HepG2 (cell line): ENCODE data around the gene ALPK1. TPM values are rescaled to one million over a fixed set of nuclear protein-coding genes. Genes with fewer than 3 reads are reported as not detected.

Experiments
- ATAC-seq: fragments of 200-7000 bp; cut with Tn5 transposase; 3 replicates; pipeline ENCODE4 v1.9.1; 2020; ENCODE audit warnings: mild to moderate bottlenecking, moderate library complexity
- BruUV-seq: library from RNA; stranded (reverse); fragments of 400-500 nt; replicated peaks from 2 replicates; lab custom pipeline; 2021; lab: Mats Ljungman, UMichigan
- CTCF ChIA-PET: fragments of 300-600 bp; formaldehyde crosslinking; extraction: SDS; loops from one replicate; lab custom pipeline; 2021; ENCODE audit warnings: low total read pairs, inconsistent platforms, low intra/inter-chr PET ratio; lab: Yijun Ruan, JAX
- POLR2A ChIA-PET: fragments of 350-600 bp; sonication (Branson Sonifier 250); formaldehyde crosslinking; loops from one replicate; lab custom pipeline; 2020; ENCODE audit warnings: antibody characterized with exemption, inconsistent platforms; lab: Yijun Ruan, JAX
- DNase-seq: peaks from one replicate; pipeline ENCODE4 v3.0.0-alpha.2; 2015; ENCODE audit warnings: low spot score
- FAIRE-seq: peaks from 3 replicates; lab custom pipeline; 2011; peaks lifted over from hg19 to GRCh38; lab: Jason Lieb, UNC
- H2AFZ ChIP-seq: one replicate; pipeline ENCODE4 v1.6.1; 2011; ENCODE audit warnings: low read length, inconsistent platforms
- H3K27ac ChIP-seq: fragments of 300-600 bp; 3 replicates; pipeline ENCODE4 v1.8.0; 2011; ENCODE audit warnings: mixed run types, mild to moderate bottlenecking, mixed read lengths, low read length, inconsistent platforms; ENCODE audit not compliant: insufficient read depth; ENCODE audit errors: extremely low read length
- H3K27me3 ChIP-seq, 2 experiments: fragments of 200-600 bp in 1 of 2; 2 replicates in 1 of 2; 3 replicates in 1 of 2; pipeline versions ENCODE4 v1.6.0 to v1.8.0; 2011; ENCODE audit warnings: low read length in 2 of 2, mild to moderate bottlenecking in 2 of 2, moderate library complexity in 2 of 2, inconsistent platforms in 1 of 2; ENCODE audit not compliant: insufficient read depth in 2 of 2, control insufficient read depth in 1 of 2
- H3K36me3 ChIP-seq, 2 experiments: fragments of 200-600 bp in 1 of 2; replicated peaks in 1 of 2; 2 replicates in 1 of 2; 3 replicates in 1 of 2; pipeline versions ENCODE4 v1.5.1 to v1.8.0; 2011; ENCODE audit warnings: low read length in 2 of 2, inconsistent platforms in 1 of 2; ENCODE audit not compliant: insufficient read depth in 2 of 2, control insufficient read depth in 1 of 2
- H3K4me1 ChIP-seq: 2 replicates; pipeline ENCODE4 v1.5.1; 2012; ENCODE audit warnings: low read length, inconsistent platforms; ENCODE audit not compliant: insufficient read depth
- H3K4me2 ChIP-seq: 2 replicates; pipeline ENCODE4 v1.6.0; 2011; ENCODE audit warnings: low read depth, low read length, inconsistent platforms
- H3K4me3 ChIP-seq, 3 experiments: fragments of 200-600 bp in 1 of 3; sonication (generic), shearing (Covaris generic) in 1 of 3; replicated peaks in 1 of 3; 2 replicates each; pipeline ENCODE4 v1.5.1; 2011 to 2016; ENCODE audit warnings: low read length in 3 of 3, inconsistent platforms in 2 of 3, low read depth in 2 of 3, mild to moderate bottlenecking in 2 of 3, control low read depth in 1 of 3, mixed read lengths in 1 of 3; ENCODE audit not compliant: insufficient read depth in 1 of 3
- H3K79me2 ChIP-seq: one replicate; pipeline ENCODE4 v1.6.1; 2011; ENCODE audit warnings: low read length, inconsistent platforms; ENCODE audit not compliant: insufficient read depth
- H3K9ac ChIP-seq: 2 replicates; pipeline ENCODE4 v1.6.0; 2011; ENCODE audit warnings: mild to moderate bottlenecking, low read depth, low read length, inconsistent platforms; ENCODE audit not compliant: insufficient read depth
- H3K9me3 ChIP-seq: 2 replicates; pipeline ENCODE4 v1.5.1; 2012; ENCODE audit warnings: mild to moderate bottlenecking, low read length
- H4K20me1 ChIP-seq: 2 replicates; pipeline ENCODE4 v1.6.0; 2011; ENCODE audit warnings: inconsistent platforms, mild to moderate bottlenecking, low read length, moderate library complexity; ENCODE audit not compliant: insufficient read depth
- GPN1 ChIP-seq: sonication (generic); formaldehyde crosslinking; IDR thresholded peaks from 2 replicates; pipeline ENCODE4 v1.5.1; 2020; ENCODE audit warnings: missing genetic modification reagents, borderline replicate concordance
- KMT2B ChIP-seq: IDR thresholded peaks from 2 replicates; pipeline ENCODE4 v1.6.1; 2016; ENCODE audit warnings: missing genetic modification reagents, missing compliant biosample characterization
- RARG ChIP-seq: sonication (generic); formaldehyde crosslinking; IDR thresholded peaks from 2 replicates; pipeline ENCODE4 v1.4.0; 2020; ENCODE audit warnings: low read depth, mild to moderate bottlenecking, missing genetic modification reagents
- ZFYVE20 ChIP-seq: sonication (generic); formaldehyde crosslinking; IDR thresholded peaks from 2 replicates; pipeline ENCODE4 v1.8.0; 2023; ENCODE audit warnings: low read depth, mild to moderate bottlenecking, moderate library complexity, missing genetic modification reagents, borderline replicate concordance
- ZNF747 ChIP-seq: sonication (generic); formaldehyde crosslinking; IDR thresholded peaks from 2 replicates; pipeline ENCODE4 v1.8.1; 2023; ENCODE audit warnings: missing genetic modification reagents, mild to moderate bottlenecking, borderline replicate concordance
- WGBS: methylation state at CpG from one replicate; pipeline ENCODE4 v1.1.6; 2017; ENCODE audit warnings: low lambda C conversion rate; 5-methylcytosine and 5-hydroxymethylcytosine counted together
- in situ Hi-C: cut with HindIII; loops from 2 replicates; pipeline ENCODE4 v1.10.0; 2017; ENCODE audit warnings: low pct_unique_long_range_greater_than_20kb; ENCODE audit not compliant: extremely low pct_ligation_motif_present
- intact Hi-C: fragments of 100-400 bp; cut with micrococcal nuclease; formaldehyde crosslinking; loops from one replicate; pipeline ENCODE4 v1.10.0; 2022; ENCODE audit not compliant: unreplicated experiment
- polyA plus RNA-seq, 8 experiments: library from polyadenylated mRNA; depleted of rRNA in 3 of 8; stranded (reverse) in 7 of 8; unstranded in 1 of 8; fragments of >200 nt; fragmentation: Illumina TruSeq in 4 of 8; extraction: Trizol in 4 of 8; gene quantifications; 2 replicates each; pipeline versions ENCODE4 v1.2.1 to v1.2.3, GENCODE V29; 2011 to 2016; ENCODE audit warnings: low read depth in 4 of 8, missing spikeins in 1 of 8, mixed read lengths in 1 of 8; ENCODE audit not compliant: insufficient read depth in 1 of 8
- total RNA-seq, 5 experiments: library from RNA; depleted of rRNA; stranded (reverse); fragments of >200 nt; fragmentation: Illumina TruSeq; extraction: Trizol; gene quantifications; 2 replicates each; pipeline ENCODE4 v1.2.3, GENCODE V29; 2016; ENCODE audit warnings: low read depth in 1 of 5
- TF ChIP-seq, protein P1 (sequence below): sonication (generic); formaldehyde crosslinking; IDR thresholded peaks from 2 replicates; pipeline ENCODE4 v1.5.0; 2020; ENCODE audit warnings: mild to moderate bottlenecking, missing genetic modification reagents
- TF ChIP-seq, protein P2 (sequence below): sonication (generic); formaldehyde crosslinking; IDR thresholded peaks from 2 replicates; pipeline ENCODE4 v1.4.0; 2020; ENCODE audit warnings: missing genetic modification reagents
- TF ChIP-seq, protein P3 (sequence below): sonication (generic); formaldehyde crosslinking; IDR thresholded peaks from 2 replicates; pipeline ENCODE4 v1.4.0; 2020; ENCODE audit warnings: missing genetic modification reagents, borderline replicate concordance

ALPK1 gene
- total and polyA plus RNA-seq, 2 of the 13 experiments (the other 11 are each of a cell fraction or from before 2014, with no cell fraction given) = 0.61 to 1.3 TPM

DNA sequence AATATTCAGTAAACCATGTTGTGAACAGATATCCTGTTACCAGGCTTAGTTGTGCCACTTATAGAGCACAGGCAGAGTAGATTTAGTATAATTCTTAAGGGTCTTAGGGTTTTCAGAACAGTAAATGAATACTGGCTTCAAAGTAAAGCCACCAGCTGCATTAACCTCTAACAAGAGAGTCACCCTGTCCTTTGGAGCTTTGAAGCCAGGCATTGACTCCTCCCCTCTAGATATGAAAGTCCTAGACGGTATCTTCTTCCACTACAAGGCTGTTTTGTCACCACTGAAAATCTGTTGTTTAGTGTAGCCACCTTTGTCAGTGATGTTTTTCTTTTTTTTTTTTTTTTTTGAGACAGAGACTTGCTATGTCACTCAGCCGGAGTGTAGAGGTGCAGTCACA, 77.7 kb downstream of the ALPK1 start:
- H2AFZ ChIP-seq = no peak overlapping the region
- FAIRE-seq = no peak
- no peak for ATAC-seq
- ChIA-PET POLR2A (no interaction called here), CTCF (no interaction called here)
- H4K20me1 ChIP-seq = no peaks in the 10 kb centered on the region
- H3K9ac ChIP-seq = no peak overlapping the region
- BruUV-seq = no TSS peak
- in situ Hi-C loops = no loop called here
- no peaks in the 10 kb centered on the region for H3K9me3 ChIP-seq
- no peaks in the 10 kb centered on the region for H3K27me3 ChIP-seq
- WGBS = 41% methylated on average over 2 of the region's 2 CpGs
- H3K79me2 ChIP-seq = no peaks in the 10 kb centered on the region
- no peak for DNase-seq
- no peaks in the 10 kb centered on the region for H3K4me1 ChIP-seq
- no peaks in the 10 kb centered on the region for H3K36me3 ChIP-seq
- intact Hi-C loops = no loop called here
- no peak overlapping the region for H3K4me3 ChIP-seq
- no peak overlapping the region for H3K4me2 ChIP-seq
- no peak overlapping the region for H3K27ac ChIP-seq
- TF ChIP-seq ZNF747 (CRISPR knock-in tag) (no peak), ZFYVE20 (CRISPR knock-in tag) (no peak), KMT2B (CRISPR knock-in tag) (no peak), RARG (no peak), GPN1 (CRISPR knock-in tag) (no peak)
- TF ChIP-seq, protein P1, sequence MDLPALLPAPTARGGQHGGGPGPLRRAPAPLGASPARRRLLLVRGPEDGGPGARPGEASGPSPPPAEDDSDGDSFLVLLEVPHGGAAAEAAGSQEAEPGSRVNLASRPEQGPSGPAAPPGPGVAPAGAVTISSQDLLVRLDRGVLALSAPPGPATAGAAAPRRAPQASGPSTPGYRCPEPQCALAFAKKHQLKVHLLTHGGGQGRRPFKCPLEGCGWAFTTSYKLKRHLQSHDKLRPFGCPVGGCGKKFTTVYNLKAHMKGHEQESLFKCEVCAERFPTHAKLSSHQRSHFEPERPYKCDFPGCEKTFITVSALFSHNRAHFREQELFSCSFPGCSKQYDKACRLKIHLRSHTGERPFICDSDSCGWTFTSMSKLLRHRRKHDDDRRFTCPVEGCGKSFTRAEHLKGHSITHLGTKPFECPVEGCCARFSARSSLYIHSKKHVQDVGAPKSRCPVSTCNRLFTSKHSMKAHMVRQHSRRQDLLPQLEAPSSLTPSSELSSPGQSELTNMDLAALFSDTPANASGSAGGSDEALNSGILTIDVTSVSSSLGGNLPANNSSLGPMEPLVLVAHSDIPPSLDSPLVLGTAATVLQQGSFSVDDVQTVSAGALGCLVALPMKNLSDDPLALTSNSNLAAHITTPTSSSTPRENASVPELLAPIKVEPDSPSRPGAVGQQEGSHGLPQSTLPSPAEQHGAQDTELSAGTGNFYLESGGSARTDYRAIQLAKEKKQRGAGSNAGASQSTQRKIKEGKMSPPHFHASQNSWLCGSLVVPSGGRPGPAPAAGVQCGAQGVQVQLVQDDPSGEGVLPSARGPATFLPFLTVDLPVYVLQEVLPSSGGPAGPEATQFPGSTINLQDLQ = no peak
- TF ChIP-seq, protein P2, sequence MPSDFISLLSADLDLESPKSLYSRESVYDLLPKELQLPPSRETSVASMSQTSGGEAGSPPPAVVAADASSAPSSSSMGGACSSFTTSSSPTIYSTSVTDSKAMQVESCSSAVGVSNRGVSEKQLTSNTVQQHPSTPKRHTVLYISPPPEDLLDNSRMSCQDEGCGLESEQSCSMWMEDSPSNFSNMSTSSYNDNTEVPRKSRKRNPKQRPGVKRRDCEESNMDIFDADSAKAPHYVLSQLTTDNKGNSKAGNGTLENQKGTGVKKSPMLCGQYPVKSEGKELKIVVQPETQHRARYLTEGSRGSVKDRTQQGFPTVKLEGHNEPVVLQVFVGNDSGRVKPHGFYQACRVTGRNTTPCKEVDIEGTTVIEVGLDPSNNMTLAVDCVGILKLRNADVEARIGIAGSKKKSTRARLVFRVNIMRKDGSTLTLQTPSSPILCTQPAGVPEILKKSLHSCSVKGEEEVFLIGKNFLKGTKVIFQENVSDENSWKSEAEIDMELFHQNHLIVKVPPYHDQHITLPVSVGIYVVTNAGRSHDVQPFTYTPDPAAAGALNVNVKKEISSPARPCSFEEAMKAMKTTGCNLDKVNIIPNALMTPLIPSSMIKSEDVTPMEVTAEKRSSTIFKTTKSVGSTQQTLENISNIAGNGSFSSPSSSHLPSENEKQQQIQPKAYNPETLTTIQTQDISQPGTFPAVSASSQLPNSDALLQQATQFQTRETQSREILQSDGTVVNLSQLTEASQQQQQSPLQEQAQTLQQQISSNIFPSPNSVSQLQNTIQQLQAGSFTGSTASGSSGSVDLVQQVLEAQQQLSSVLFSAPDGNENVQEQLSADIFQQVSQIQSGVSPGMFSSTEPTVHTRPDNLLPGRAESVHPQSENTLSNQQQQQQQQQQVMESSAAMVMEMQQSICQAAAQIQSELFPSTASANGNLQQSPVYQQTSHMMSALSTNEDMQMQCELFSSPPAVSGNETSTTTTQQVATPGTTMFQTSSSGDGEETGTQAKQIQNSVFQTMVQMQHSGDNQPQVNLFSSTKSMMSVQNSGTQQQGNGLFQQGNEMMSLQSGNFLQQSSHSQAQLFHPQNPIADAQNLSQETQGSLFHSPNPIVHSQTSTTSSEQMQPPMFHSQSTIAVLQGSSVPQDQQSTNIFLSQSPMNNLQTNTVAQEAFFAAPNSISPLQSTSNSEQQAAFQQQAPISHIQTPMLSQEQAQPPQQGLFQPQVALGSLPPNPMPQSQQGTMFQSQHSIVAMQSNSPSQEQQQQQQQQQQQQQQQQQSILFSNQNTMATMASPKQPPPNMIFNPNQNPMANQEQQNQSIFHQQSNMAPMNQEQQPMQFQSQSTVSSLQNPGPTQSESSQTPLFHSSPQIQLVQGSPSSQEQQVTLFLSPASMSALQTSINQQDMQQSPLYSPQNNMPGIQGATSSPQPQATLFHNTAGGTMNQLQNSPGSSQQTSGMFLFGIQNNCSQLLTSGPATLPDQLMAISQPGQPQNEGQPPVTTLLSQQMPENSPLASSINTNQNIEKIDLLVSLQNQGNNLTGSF (CRISPR knock-in tag) = no peak
- TF ChIP-seq, protein P3, sequence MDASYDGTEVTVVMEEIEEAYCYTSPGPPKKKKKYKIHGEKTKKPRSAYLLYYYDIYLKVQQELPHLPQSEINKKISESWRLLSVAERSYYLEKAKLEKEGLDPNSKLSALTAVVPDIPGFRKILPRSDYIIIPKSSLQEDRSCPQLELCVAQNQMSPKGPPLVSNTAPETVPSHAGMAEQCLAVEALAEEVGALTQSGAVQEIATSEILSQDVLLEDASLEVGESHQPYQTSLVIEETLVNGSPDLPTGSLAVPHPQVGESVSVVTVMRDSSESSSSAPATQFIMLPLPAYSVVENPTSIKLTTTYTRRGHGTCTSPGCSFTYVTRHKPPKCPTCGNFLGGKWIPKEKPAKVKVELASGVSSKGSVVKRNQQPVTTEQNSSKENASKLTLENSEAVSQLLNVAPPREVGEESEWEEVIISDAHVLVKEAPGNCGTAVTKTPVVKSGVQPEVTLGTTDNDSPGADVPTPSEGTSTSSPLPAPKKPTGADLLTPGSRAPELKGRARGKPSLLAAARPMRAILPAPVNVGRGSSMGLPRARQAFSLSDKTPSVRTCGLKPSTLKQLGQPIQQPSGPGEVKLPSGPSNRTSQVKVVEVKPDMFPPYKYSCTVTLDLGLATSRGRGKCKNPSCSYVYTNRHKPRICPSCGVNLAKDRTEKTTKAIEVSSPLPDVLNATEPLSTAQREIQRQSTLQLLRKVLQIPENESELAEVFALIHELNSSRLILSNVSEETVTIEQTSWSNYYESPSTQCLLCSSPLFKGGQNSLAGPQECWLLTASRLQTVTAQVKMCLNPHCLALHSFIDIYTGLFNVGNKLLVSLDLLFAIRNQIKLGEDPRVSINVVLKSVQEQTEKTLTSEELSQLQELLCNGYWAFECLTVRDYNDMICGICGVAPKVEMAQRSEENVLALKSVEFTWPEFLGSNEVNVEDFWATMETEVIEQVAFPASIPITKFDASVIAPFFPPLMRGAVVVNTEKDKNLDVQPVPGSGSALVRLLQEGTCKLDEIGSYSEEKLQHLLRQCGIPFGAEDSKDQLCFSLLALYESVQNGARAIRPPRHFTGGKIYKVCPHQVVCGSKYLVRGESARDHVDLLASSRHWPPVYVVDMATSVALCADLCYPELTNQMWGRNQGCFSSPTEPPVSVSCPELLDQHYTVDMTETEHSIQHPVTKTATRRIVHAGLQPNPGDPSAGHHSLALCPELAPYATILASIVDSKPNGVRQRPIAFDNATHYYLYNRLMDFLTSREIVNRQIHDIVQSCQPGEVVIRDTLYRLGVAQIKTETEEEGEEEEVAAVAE (CRISPR knock-in tag) = no peak
